Mucosa of stomach (tissue), 1 donor: Measurements from ENCODE around the gene FAM25G.

Experiments used
- H3K27me3 ChIP-seq: one replicate; pipeline ENCODE4 v1.7.0; 2013; ENCODE audit warnings: mild to moderate bottlenecking, low read length; ENCODE audit not compliant: control insufficient read depth, insufficient read depth
- H3K36me3 ChIP-seq: one replicate; pipeline ENCODE4 v1.7.0; 2013; ENCODE audit warnings: low read length; ENCODE audit not compliant: control insufficient read depth, insufficient read depth
- H3K4me1 ChIP-seq: one replicate; pipeline ENCODE4 v1.7.0; 2013; ENCODE audit warnings: mild to moderate bottlenecking, low read length; ENCODE audit not compliant: control insufficient read depth, insufficient read depth
- H3K4me3 ChIP-seq: one replicate; pipeline ENCODE4 v1.7.0; 2013; ENCODE audit warnings: low read length
- H3K9ac ChIP-seq: one replicate; pipeline ENCODE4 v1.7.0; 2013; ENCODE audit warnings: mild to moderate bottlenecking, low read length, moderate library complexity
- H3K9me3 ChIP-seq: one replicate; pipeline ENCODE4 v1.7.0; 2013; ENCODE audit warnings: mild to moderate bottlenecking, low read length, moderate library complexity; ENCODE audit not compliant: control insufficient read depth
- donor health status: Pancreatic carcinoma.

Gene FAM25G

GRCh38 chr10:47440207-47440606 is 51.3 kb downstream of the FAM25G start:
- Histone ChIP-seq H3K27me3 (no peaks in the 10 kb centered on the region), H3K4me3 (no peak overlapping the region), H3K9ac (no peak overlapping the region), H3K36me3 (no peaks in the 10 kb centered on the region), H3K4me1 (no peaks in the 10 kb centered on the region), H3K9me3 (no peaks in the 10 kb centered on the region)

- Histone ChIP-seq H3K9me3 (no peaks in the 10 kb centered on the region), H3K27me3 (no peaks in the 10 kb centered on the region), H3K4me3 (no peak overlapping the region), H3K9ac (no peak overlapping the region), H3K36me3 (no peaks in the 10 kb centered on the region), H3K4me1 (no peaks in the 10 kb centered on the region)
Measured at GRCh38 chr10:47438857-47439474, 52.5 kb downstream of the FAM25G start.
